K562 treated with DMSO at 1 percent for 48 hours (cell line): Measurements from ENCODE around the gene TPGS1. TPM values are rescaled to one million over a fixed set of nuclear protein-coding genes. Genes with fewer than 3 reads are reported as not detected.

Experiments used
- total RNA-seq: library from RNA; unstranded; fragments of 300-600 nt; gene quantifications from 2 replicates; pipeline ENCODE4 v1.2.3, GENCODE V29; 2022; ENCODE audit warnings: low replicate concordance; ENCODE audit errors: extremely low read depth

TPGS1 gene, protein sequence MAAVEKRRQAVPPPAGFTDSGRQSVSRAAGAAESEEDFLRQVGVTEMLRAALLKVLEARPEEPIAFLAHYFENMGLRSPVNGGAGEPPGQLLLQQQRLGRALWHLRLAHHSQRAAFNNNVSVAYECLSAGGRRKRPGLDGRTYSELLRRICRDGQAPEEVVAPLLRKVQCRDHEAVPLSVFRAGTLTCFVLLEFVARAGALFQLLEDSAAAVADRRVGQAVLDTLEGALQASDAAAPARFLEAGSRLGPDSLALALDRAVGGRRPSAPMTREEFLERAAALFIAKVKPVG
- not detected in 2 replicates for total RNA-seq

DNA sequence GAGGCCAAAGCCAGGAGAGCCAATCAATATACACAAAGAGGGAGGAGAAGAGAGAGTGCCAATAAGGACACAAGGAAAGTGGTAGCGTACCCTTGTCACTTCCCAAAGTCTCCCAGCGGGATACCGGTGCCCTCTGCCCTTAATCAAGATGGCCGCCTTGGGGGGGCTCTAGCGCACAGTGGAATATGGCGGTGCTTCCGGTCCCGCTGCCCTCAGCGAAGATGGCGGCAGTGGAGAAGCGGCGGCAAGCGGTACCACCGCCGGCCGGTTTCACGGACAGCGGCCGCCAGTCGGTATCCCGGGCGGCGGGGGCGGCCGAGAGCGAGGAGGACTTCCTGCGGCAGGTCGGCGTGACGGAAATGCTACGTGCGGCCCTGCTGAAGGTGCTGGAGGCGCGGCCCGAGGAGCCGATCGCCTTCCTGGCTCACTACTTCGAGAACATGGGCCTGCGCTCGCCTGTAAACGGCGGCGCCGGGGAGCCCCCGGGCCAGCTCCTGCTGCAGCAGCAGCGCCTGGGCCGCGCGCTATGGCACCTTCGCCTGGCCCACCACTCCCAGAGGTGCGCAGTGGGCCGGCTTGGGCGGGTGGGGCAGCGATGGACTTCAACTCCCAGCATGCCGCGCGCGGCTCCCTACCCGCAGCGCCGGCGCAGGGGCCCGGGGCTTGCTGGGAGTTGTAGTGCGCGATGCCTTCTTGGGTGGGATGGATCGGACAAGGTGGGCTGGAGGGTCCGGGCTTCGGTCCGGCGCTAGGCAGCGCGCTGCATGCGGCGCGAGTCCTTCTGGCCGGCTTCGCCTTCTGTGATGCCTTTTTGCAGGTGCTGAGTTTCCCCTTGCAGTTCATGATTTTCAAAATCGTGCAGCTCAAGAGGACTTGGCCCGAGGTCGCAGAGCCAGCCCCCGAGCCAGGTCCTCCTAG, at the start of gene TPGS1:
Gene TPGS1 (plus strand): TSS at position 212 of the 918 bp plus-strand sequence. CDS start 10 bp downstream, at position 222.

DNA sequence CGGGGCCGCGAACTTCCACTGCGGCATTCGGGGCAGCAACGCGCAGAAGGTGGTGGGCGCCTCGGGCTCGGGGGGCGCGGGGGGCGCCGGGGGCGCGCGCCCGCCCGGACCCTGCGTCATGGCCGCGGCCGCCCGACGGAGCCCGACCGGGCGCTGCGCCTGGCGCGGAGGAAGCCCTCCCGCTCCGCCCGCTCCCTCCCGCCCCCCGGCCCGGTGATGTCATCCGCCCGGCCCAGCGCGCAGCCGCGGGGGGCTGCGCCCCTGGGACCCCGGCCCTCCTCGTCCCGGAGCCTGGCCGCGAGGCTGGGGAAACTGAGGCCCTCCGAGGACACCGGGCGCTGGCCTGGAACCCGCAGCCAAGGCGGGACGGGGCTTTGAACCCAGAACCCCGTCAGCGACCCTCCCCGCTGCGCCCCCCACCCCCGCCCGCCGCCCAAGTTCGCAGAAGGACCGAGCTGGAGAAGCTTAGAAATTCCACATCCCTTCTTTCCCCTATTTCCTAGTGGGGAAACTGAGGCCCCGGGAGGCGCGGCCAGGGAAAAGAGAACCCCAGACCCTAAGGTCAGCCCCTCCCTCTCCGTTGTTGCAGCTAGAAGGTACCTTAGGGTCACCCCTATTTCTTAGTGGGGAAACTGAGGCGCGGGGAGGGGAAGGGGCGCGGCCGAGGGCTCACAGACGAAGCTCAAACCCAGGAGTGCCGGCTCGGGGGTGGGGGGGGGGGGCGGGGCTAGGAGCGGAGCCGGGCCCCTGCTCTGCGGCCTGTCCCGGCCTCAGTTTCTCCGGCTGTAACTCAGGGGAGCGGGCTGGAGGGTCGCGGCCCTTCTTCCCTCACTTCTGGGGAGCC, 46.2 kb upstream of the TPGS1 start, which contains the start of gene SHC2:
Gene SHC2 (minus strand): TSS at position 157 of the 844 bp plus-strand sequence. CDS start 37 bp downstream, at position 120.

DNA sequence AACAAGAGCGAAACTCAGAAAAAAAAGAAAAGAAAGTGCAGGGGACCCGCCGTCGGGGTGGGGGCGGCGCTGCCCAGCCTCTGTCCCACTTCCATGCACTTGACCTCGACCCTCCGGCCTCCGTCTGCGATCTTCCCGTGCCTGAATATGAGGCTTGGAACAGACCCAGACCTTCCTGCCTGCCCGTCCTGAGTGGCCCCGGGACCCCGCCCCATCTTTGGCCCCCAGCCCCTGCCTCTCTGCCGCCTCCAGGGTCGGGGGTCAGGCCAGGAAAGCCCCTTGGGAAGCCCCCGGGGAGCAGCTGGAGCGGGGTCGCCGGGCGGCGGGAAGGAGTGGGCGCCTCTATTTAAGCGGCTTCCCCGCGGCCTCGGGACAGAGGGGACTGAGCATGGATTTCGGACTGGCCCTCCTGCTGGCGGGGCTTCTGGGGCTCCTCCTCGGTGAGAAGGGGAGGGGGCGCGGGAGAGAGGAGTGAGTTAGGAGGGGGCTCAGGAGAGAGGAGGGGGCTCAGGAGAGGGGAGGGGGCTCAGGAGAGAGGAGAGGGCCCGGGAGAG, 11.1 kb upstream of the TPGS1 start, which contains the start of gene MADCAM1:
Gene MADCAM1 (plus strand): TSS at position 375 of the 554 bp plus-strand sequence. CDS start 14 bp downstream, at position 389.

DNA sequence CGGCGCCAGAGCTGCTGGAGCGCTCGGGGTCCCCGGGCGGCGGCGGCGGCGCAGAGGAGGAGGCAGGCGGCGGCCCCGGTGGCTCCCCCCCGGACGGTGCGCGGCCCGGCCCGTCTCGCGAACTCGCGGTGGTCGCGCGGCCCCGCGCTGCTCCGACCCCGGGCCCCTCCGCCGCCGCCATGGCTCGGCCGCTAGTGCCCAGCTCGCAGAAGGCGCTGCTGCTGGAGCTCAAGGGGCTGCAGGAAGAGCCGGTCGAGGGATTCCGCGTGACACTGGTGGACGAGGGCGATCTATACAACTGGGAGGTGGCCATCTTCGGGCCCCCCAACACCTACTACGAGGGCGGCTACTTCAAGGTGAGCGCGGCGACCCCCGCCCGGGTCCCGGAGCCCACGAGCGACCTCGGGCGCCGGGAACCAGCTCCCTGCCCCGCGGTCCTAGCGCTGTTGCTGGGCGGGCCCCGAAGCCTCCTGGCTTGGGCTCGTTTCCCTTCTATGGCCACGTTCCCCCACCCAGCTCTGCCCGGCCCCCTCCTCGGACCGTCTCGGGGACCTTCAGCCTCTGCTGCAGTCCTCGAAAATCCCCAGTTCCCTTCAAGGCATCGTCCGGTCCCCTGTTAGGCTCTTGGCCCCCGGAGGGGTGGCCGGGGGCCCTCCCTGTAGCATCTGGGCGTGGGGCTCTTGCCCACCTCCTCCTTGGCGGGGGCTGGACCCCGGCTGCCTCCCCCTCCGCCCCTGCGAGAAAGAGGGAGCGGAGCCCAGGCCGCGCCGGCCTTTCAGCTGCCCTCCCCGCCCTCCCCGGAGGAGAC, 24.7 kb downstream of the TPGS1 start, which contains the start of gene CDC34:
Gene CDC34 (plus strand): TSS at position 8 of the 808 bp plus-strand sequence. CDS start 172 bp downstream, at position 180.

DNA sequence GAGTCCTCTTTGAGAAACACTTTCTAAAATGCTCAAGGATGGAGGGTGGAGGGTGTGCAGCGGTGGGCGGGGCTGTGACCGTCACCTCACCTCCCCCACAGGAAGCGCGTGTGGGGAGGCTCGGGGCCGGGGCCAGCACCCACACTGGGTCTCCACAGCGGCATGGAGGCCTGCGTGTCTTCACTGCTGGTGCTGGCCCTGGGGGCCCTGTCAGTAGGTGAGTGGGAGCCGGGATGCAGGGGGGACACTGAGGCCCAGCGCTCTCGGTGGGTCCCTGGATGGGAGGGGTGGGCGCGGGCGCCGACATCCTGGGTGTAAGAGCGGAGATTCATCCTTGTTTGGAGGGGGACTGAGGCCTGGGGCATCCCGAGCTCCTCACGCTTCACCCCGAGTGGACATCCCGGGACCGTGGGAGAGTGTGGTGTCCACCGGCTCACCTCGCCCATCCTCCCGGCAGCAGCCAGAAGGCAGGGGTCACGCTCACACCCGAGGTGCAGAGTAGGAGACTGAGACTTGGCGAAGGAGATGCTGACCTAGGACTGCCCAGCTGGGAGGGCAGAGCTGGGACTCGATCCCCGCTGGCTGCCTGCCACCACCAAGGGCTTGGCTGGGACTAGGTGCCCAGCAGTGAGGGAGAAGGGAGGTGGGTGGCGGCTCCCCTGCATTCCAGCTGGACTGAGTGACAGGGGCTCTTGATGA, 36.8 kb downstream of the TPGS1 start, which contains the start of gene GZMM:
Gene GZMM (plus strand): TSS at position 144 of the 699 bp plus-strand sequence. CDS start 19 bp downstream, at position 163.

Other genes with a start within 250 kb of the TPGS1 start
- gene PLPP2, start 216.1 kb upstream of the TPGS1 start, total RNA-seq, result not detected in 2 replicates
- gene MIER2, start 162.7 kb upstream of the TPGS1 start, total RNA-seq, result not detected in 2 replicates
- not detected in 2 replicates for gene C2CD4C, start 98.3 kb upstream of the TPGS1 start, total RNA-seq
- gene SHC2, start 46.5 kb upstream of the TPGS1 start, total RNA-seq, result not detected in 2 replicates
- not detected in 2 replicates for gene MADCAM1, start 11.0 kb upstream of the TPGS1 start, total RNA-seq
- not detected in 2 replicates for gene CDC34, start 24.3 kb downstream of the TPGS1 start, total RNA-seq
- not detected in 2 replicates for gene GZMM, start 36.6 kb downstream of the TPGS1 start, total RNA-seq
- 1,430 and 1,506 TPM in 2 replicates for gene BSG, start 65.1 kb downstream of the TPGS1 start, total RNA-seq
- gene HCN2, start 82.4 kb downstream of the TPGS1 start, total RNA-seq, result not detected in 2 replicates
- gene POLRMT, start 126.0 kb downstream of the TPGS1 start, total RNA-seq, result 676 TPM in 1 of 2 replicates, not detected in the other
- not detected in 2 replicates for gene FGF22, start 132.4 kb downstream of the TPGS1 start, total RNA-seq
- gene RNF126, start 155.7 kb downstream of the TPGS1 start, total RNA-seq, result 251 TPM in 1 of 2 replicates, not detected in the other
- gene FSTL3, start 168.9 kb downstream of the TPGS1 start, total RNA-seq, result not detected in 2 replicates
- gene PRSS57, start 188.0 kb downstream of the TPGS1 start, total RNA-seq, result not detected in 2 replicates
- not detected in 2 replicates for gene PALM, start 201.4 kb downstream of the TPGS1 start, total RNA-seq
- not detected in 2 replicates for gene MISP, start 243.6 kb downstream of the TPGS1 start, total RNA-seq